GM19328 (cell line): Measurements from ENCODE around the gene NOP53.
"Not testable (repeated sequence)": the region's sequence is repeated elsewhere in the genome, so short reads cannot be mapped to it uniquely, and the experiment has no call there.

Experiments
- ATAC-seq: cut with Tn5 transposase; IDR thresholded peaks from one replicate; pipeline ENCODE4 v1.9.1; 2021; ENCODE audit warnings: mild to moderate bottlenecking, moderate library complexity; ENCODE audit not compliant: unreplicated experiment

Gene NOP53

DNA sequence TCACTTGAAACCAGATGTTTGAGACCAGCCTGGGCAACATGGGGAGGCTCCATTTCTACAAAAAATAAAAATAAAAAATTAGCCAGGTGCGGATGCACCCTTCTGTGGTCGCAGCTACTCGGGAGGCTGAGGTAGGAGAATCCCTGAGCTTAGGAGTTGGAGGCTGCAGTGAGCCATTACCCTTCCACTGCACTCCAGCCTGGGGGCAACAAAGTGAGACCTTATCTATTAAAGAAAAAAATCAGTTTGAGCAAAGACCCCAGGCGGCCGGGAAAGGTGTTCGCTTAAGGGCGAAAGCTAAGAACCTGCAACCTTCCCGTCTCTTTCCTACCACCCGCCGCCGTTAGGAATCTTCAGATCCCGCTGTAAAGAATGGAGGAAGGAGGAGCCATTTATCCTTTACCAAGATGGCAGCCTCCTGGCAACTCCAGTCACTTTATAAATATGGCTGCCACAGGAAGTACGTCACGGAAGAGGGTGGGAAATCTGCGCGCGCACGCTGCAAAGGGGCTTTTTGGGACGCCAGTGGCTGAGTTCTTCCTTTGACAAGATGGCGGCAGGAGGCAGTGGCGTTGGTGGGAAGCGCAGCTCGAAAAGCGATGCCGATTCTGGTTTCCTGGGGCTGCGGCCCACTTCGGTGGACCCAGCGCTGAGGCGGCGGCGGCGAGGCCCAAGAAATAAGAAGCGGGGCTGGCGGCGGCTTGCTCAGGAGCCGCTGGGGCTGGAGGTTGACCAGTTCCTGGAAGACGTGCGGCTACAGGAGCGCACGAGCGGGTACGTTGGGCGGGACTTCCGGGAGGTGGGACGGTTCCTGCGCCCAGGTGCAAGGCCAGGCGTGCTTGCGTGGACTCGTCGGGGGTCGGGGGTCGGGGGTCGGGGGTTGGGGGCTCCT, at the start of gene NOP53:
Gene NOP53 (plus strand): TSS at position 537 of the 892 bp plus-strand sequence. CDS start 14 bp downstream, at position 551.
- no peak for ATAC-seq

DNA sequence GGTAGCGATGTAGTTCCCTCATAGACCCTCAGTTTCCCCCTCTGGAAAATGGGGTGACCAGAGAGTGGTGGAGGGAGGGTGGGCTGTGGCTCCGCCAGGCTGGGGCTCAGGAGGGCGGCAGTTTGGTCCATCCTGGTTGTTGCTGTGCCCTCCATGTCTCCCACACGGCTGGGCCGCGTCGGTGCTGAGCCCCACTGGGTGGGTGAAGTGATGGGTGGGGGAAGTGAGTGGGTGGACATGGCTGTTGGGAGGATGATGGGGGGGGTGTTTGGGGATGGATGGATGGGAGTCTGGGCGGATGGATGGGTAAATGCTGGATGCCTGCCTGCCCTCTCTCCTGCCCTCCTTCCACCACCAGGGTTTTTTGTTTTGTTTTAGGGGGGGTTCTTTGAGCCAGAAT, 48.7 kb upstream of the NOP53 start:
- ATAC-seq: no peak

- ATAC-seq: no peak
Measured at GRCh38 chr19:47697863-47698609, 47.3 kb upstream of the NOP53 start.

DNA sequence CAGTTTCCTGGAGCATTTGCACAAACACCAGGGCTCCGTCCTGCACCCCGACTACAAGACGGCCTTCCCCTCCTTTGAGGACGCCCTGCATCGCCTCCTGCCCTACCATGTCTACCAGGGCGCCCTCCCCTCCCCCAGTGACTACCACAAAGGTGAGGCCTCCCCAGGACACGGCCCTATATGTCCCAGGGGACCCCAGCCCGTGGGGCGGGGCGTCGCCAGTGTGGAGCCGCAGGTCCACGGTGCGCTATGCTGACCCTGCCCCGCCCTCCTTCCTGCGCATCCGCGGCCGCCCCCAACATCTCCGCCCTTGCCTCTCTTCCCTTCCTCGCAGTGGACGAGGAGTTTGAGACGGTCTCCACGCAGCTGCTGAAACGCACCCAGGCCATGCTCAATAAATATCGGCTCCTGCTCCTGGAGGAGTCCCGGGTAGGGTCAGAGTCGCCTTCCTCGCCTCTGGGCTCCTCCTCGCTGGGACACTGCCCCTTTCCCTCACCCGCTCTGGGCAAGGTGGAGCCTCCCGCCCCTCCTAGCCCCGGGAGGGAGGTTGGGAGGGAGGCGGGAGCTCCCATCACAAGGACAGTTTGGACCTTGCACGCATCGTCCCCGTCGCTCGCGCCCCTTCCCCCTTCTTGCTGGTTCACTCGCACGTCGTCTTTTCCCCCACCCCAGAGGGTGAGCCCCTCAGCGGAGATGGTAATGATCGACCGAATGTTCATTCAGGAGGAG, 46.6 kb upstream of the NOP53 start:
- no peak for ATAC-seq

DNA sequence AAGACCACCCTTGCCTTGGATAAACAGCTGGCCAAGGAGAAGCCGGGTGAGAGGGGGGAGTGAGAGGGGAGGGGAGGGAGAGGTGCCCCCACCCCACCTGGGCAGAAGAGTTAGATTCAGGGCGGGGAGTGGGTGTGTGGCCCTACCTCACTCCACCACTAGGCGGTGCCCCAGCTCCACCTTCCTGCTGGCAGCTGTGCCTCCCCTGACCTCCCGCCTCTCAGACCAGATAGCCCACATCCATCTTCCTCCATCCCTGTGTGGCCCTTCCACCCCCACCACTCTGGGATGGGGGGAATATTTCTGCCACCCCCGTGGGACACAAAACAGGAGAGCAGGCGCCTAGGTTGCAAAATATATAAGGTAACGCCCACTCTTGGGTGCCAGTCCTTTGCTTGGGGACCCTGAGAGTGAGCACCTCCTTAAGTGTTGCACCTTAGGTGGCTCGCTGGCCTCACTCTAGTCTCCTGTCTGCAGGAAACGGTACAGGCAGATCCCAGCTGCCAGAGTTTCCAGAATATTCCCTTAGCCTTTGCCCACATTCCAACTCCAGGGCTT, 45.9 kb upstream of the NOP53 start:
- no peak for ATAC-seq

GRCh38 chr19:47700934-47701716, 44.2 kb upstream of the NOP53 start:
- no peak for ATAC-seq

DNA sequence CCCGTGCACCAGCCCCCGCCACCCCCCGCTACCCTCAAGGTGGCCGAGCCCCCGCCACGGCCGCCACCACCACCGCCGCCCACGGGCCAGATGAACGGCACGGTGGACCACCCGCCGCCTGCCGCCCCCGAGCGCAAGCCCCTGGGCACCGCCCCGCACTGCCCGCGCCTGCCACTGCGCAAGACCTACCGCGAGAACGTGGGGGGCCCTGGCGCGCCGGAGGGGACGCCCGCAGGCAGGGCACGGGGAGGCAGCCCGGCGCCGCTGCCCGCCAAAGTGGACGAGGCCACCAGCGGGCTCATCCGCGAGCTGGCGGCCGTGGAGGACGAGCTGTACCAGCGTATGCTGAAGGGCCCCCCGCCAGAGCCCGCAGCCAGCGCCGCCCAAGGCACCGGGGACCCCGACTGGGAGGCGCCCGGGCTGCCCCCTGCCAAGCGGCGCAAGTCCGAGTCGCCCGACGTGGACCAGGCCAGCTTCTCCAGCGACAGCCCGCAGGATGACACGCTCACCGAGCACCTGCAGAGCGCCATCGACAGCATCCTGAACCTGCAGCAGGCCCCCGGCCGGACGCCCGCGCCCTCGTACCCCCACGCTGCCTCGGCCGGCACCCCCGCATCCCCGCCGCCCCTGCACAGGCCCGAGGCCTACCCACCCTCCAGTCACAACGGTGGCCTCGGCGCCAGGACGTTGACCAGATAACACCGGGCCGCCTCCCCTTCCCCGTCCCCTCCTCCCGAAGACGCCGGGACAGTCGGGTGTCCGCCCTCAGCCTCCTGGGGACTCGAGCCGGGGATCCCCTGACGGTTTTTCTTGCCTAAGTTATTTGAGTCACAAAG, 43.4 kb upstream of the NOP53 start:
- ATAC-seq: no peak

- no peak for ATAC-seq
Measured at GRCh38 chr19:47702671-47703070, 42.7 kb upstream of the NOP53 start.

GRCh38 chr19:47703301-47703700, 42.0 kb upstream of the NOP53 start:
- no peak for ATAC-seq

GRCh38 chr19:47704024-47704423, 41.3 kb upstream of the NOP53 start:
- ATAC-seq: no peak

DNA sequence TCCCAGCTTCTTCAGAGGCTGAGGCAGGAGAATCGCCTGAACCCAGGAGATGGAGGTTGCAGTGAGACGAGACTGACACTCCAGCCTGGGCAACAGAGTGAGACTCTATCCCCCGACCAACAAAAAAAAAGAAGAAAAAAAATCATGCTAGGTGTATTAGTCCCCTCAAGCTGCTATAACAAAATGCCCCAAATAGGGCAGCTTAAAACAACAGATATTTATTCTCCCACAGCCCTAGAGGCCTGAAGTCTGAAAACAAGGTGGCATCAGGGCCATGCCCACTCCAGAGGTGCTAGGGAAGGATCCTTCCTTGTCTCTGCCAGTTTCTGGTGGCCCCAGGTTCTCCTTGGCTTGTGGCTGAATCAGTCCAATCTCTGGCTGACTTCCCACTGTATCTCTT, 40.7 kb upstream of the NOP53 start:
- no peak for ATAC-seq

DNA sequence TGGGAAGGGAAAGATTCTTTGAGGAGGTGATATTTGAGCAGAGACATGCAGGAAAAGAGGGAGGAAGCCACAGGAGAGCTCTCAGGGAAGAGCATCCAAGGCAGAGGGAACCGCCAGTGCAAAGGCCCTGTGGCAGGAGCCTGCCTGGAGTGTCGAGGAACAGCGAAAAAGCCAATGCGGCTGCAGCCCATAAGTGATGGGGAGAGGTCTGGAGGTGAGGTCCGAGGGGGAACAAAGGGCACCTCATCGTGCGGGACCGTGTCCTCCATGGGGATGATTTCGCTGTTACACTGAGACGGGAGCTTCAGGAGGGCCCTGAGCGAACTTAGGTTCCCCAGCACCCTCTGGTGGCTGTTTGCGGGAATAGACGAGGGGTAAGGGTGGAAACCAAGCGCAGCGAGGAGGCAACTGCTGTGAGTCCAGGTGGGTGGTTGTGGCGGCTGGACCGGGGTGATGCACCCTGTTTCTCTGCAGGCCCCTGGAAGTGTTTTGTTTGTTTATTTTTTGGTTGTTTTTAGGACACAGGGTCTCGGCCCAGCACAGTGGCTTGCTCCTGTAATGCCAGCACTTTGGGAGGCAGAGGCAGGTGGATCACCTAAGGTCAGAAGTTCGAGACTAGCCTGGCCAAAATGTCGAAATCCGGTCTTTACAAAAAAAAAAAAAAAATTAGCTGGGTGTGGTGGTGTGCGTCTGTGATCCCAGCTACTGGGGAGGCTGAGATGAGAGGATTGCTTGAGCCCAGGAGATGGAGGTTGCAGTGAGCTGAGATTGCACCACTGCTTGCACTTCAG, 38.0 kb upstream of the NOP53 start:
- ATAC-seq: no peak

- ATAC-seq: no peak
Measured at GRCh38 chr19:47711652-47712242, 33.6 kb upstream of the NOP53 start.

GRCh38 chr19:47713046-47714021, 32.0 kb upstream of the NOP53 start, which contains the start of gene EHD2:
TSS of gene EHD2 (plus strand) at chr19:47713422. CDS start at chr19:47716613, 3,191 bp downstream.
- no peak for ATAC-seq

DNA sequence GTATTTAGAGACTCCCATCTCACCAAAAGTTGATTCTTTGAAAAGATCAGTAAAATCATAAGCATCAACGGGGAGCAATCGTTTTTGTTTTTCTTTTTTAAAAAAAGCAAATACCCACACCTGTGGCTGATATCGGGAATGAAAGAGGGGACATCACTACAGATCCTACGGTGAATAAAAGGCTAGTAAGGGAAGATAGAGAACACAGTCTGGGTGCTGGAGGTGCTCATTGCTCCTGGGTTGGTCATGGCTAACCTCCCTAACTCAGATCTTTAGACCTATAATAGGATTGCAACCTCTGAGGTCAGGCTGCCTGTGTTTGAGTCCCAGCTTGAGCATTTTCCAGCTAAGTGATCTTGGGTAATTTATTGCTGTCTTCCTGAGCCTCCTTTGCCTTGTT, 31.0 kb upstream of the NOP53 start:
- ATAC-seq: no peak

GRCh38 chr19:47714855-47715254, 30.5 kb upstream of the NOP53 start:
- not testable (repeated sequence) for ATAC-seq
